H9 (cell line): Measurements from ENCODE around the gene CCDC198. TPM values are rescaled to one million over a fixed set of nuclear protein-coding genes. Genes with fewer than 3 reads are reported as not detected.

ENCODE experiments used
- DNase-seq: peaks from one replicate; pipeline ENCODE4 v3.0.0-alpha.2; 2017
- H2AFZ ChIP-seq: one replicate; pipeline ENCODE4 v1.6.1; 2013; ENCODE audit warnings: mild to moderate bottlenecking, low read length, control low read depth, moderate library complexity
- H2AK5ac ChIP-seq: 2 replicates; pipeline ENCODE4 v1.6.1; 2013; ENCODE audit warnings: low read length, control low read depth, mixed read lengths; ENCODE audit not compliant: insufficient read length
- H2BK120ac ChIP-seq: one replicate; pipeline ENCODE4 v1.6.1; 2013; ENCODE audit warnings: low read depth, mild to moderate bottlenecking, low read length, control low read depth, inconsistent platforms; ENCODE audit not compliant: poor library complexity, severe bottlenecking
- H2BK12ac ChIP-seq: 2 replicates; pipeline ENCODE4 v1.6.1; 2013; ENCODE audit warnings: low read length, control low read depth, mixed read lengths, low read depth; ENCODE audit not compliant: insufficient read length
- H2BK15ac ChIP-seq: 2 replicates; pipeline ENCODE4 v1.6.1; 2013; ENCODE audit warnings: low read depth, low read length, control low read depth
- H2BK20ac ChIP-seq: one replicate; pipeline ENCODE4 v1.6.1; 2013; ENCODE audit warnings: low read depth, mild to moderate bottlenecking, low read length, control low read depth, inconsistent platforms; ENCODE audit not compliant: poor library complexity, severe bottlenecking
- H2BK5ac ChIP-seq: 2 replicates; pipeline ENCODE4 v1.6.1; 2013; ENCODE audit warnings: low read length, control low read depth, mixed read lengths; ENCODE audit not compliant: insufficient read length
- H3K14ac ChIP-seq: 2 replicates; pipeline ENCODE4 v1.6.1; 2013; ENCODE audit warnings: low read length, control low read depth; ENCODE audit not compliant: insufficient read depth
- H3K18ac ChIP-seq: 2 replicates; pipeline ENCODE4 v1.6.1; 2013; ENCODE audit warnings: low read depth, mild to moderate bottlenecking, mixed read lengths, low read length, control low read depth; ENCODE audit not compliant: insufficient read length
- H3K23ac ChIP-seq: 2 replicates; pipeline ENCODE4 v1.6.1; 2013; ENCODE audit warnings: low read length, control low read depth, mixed read lengths, low read depth; ENCODE audit not compliant: insufficient read length
- H3K23me2 ChIP-seq: 2 replicates; pipeline ENCODE4 v1.6.1; 2013; ENCODE audit warnings: low read depth, mild to moderate bottlenecking, mixed read lengths, low read length, control low read depth; ENCODE audit not compliant: insufficient read length, poor library complexity, severe bottlenecking
- H3K27ac ChIP-seq: 2 replicates; pipeline ENCODE4 v1.5.1; 2013; ENCODE audit warnings: low read length, control low read depth, mixed read lengths, low read depth; ENCODE audit not compliant: insufficient read length
- H3K27me3 ChIP-seq: 2 replicates; pipeline ENCODE4 v1.6.1; 2013; ENCODE audit warnings: low read length, control low read depth, inconsistent platforms; ENCODE audit not compliant: insufficient read depth
- H3K4ac ChIP-seq: 2 replicates; pipeline ENCODE4 v1.6.1; 2013; ENCODE audit warnings: low read depth, mild to moderate bottlenecking, control low read depth, inconsistent platforms, low read length, moderate library complexity
- H3K4me1 ChIP-seq: 2 replicates; pipeline ENCODE4 v1.6.1; 2013; ENCODE audit warnings: low read length, control low read depth, inconsistent platforms; ENCODE audit not compliant: insufficient read depth
- H3K4me2 ChIP-seq: 2 replicates; pipeline ENCODE4 v1.6.1; 2013; ENCODE audit warnings: low read length, control low read depth, mixed read lengths; ENCODE audit not compliant: insufficient read length, insufficient read depth
- H3K56ac ChIP-seq: 2 replicates; pipeline ENCODE4 v1.6.1; 2013; ENCODE audit warnings: low read depth, mild to moderate bottlenecking, mixed read lengths, low read length, control low read depth; ENCODE audit not compliant: insufficient read length
- H3K79me1 ChIP-seq: 2 replicates; pipeline ENCODE4 v1.6.1; 2013; ENCODE audit warnings: low read depth, mild to moderate bottlenecking, moderate library complexity, low read length, control low read depth, inconsistent platforms; ENCODE audit not compliant: insufficient read depth, poor library complexity, severe bottlenecking
- H3K79me2 ChIP-seq: 2 replicates; pipeline ENCODE4 v1.6.1; 2013; ENCODE audit warnings: low read length, control low read depth, inconsistent platforms; ENCODE audit not compliant: insufficient read depth
- H3K9ac ChIP-seq: 2 replicates; pipeline ENCODE4 v1.6.1; 2013; ENCODE audit warnings: low read length, control low read depth, mixed read lengths; ENCODE audit not compliant: insufficient read length; ENCODE audit errors: extremely low read depth
- H3K9me3 ChIP-seq: one replicate; pipeline ENCODE4 v1.6.1; 2013; ENCODE audit warnings: low read depth, low read length, inconsistent platforms; ENCODE audit not compliant: control insufficient read depth
- H3T11ph ChIP-seq: one replicate; pipeline ENCODE4 v1.6.1; 2013; ENCODE audit warnings: mild to moderate bottlenecking, low read length, control low read depth, inconsistent platforms
- H4K20me1 ChIP-seq: one replicate; pipeline ENCODE4 v1.6.1; 2013; ENCODE audit not compliant: control insufficient read depth, insufficient read length, insufficient read depth
- H4K5ac ChIP-seq: 2 replicates; pipeline ENCODE4 v1.6.1; 2013; ENCODE audit warnings: low read depth, mild to moderate bottlenecking, mixed read lengths, low read length, control low read depth; ENCODE audit not compliant: insufficient read length
- H4K8ac ChIP-seq: replicated peaks from 2 replicates; pipeline ENCODE4 v1.6.1; 2013; ENCODE audit warnings: low read length, control low read depth, mixed read lengths, low read depth; ENCODE audit not compliant: insufficient read length
- H4K91ac ChIP-seq: 2 replicates; pipeline ENCODE4 v1.6.1; 2013; ENCODE audit warnings: low read depth, mild to moderate bottlenecking, moderate library complexity, mixed read lengths, low read length, control low read depth; ENCODE audit not compliant: insufficient read length
- H3K27ac Mint-ChIP-seq, 3 experiments: 2 replicates in 2 of 3; 3 replicates in 1 of 3; pipeline ENCODE4 v1.8.0; 2020 to 2021; ENCODE audit warnings: mixed read lengths in 3 of 3, mild to moderate bottlenecking in 1 of 3, moderate library complexity in 1 of 3
- H3K27me3 Mint-ChIP-seq: 2 replicates; pipeline ENCODE4 v1.8.0; 2021; ENCODE audit warnings: low read depth, mild to moderate bottlenecking, moderate library complexity, mixed read lengths
- H3K36me3 Mint-ChIP-seq, 3 experiments: 2 replicates in 2 of 3; 3 replicates in 1 of 3; pipeline ENCODE4 v1.8.0; 2020 to 2021; ENCODE audit warnings: low read depth in 3 of 3, mixed read lengths in 3 of 3; ENCODE audit not compliant: insufficient read depth in 1 of 3
- H3K4me1 Mint-ChIP-seq, 2 experiments: 2 replicates each; pipeline ENCODE4 v1.8.0; 2020; ENCODE audit warnings: mixed read lengths in 2 of 2
- H3K4me3 Mint-ChIP-seq, 2 experiments: 2 replicates in 1 of 2; 3 replicates in 1 of 2; pipeline ENCODE4 v1.8.0; 2020 to 2021; ENCODE audit warnings: mild to moderate bottlenecking in 2 of 2, mixed read lengths in 2 of 2, moderate library complexity in 1 of 2
- H3K9me3 Mint-ChIP-seq, 2 experiments: 2 replicates in 1 of 2; 3 replicates in 1 of 2; pipeline ENCODE4 v1.8.0; 2020; ENCODE audit warnings: mild to moderate bottlenecking in 2 of 2, mixed read lengths in 2 of 2, moderate library complexity in 1 of 2
- WGBS: extraction: QIAGEN DNeasy Blood & Tissue Kit; methylation state at CpG from one replicate; pipeline ENCODE4 v1.1.7; 2013; ENCODE audit warnings: missing lambda C conversion rate, low lambda C conversion rate, mixed read lengths; ENCODE audit not compliant: insufficient read length; ENCODE audit errors: extremely low coverage; 5-methylcytosine and 5-hydroxymethylcytosine counted together
- total RNA-seq: library from RNA; stranded (reverse); gene quantifications from 2 replicates; pipeline ENCODE4 v1.2.1, GENCODE V29; 2021
- TF ChIP-seq, protein P1 (sequence below): fragments of 200-600 bp; sonication (generic); conservative IDR thresholded peaks from 3 replicates; pipeline ENCODE4 v1.8.0; 2021; ENCODE audit warnings: antibody characterized with exemption, mild to moderate bottlenecking

The CCDC198 gene
- total RNA-seq, 1 experiment from 2014 or later: not detected

DNA sequence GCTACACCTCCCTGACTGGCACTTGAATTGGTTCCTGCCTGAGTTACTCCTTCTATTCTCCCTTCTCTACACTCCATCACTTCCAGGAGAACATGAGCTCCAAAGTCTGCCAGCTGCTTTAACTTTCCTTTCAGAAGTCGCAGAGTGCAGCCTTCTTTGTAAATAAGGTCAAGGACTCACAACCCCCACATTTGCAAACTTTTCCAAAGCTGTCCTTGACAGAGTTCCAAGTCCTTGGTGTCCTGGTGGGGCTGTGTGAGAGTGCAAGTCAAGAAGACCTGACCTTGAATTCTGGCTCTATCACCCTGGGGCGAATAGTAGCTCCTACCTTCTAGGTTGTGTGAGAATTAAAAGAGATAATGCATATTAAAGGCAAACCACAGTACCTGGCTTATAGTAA lies 15.6 kb downstream of the CCDC198 start:
- H2AK5ac ChIP-seq: no peak overlapping the region
- no peak overlapping the region for H4K8ac ChIP-seq
- Mint-ChIP-seq H3K4me1 (peaks cover 0 to 3% of the 10 kb centered on the region in 2 experiments; a peak in 1 of 4 replicates), H3K27me3 (peaks cover 1% of the 10 kb centered on the region; the same call in 1 of the 2 replicates), H3K9me3 (no peaks in the 10 kb centered on the region), H3K36me3 (no peaks in the 10 kb centered on the region), H3K27ac (no peak overlapping the region; a peak in 1 of 7 replicates), H3K4me3 (no peak overlapping the region)
- H4K91ac ChIP-seq: no peak overlapping the region
- no peaks in the 10 kb centered on the region for H3K79me2 ChIP-seq
- no peak overlapping the region for H2AFZ ChIP-seq
- no peak overlapping the region for H3K56ac ChIP-seq
- no CpG with 5 or more reads among the region's 2 CpGs for WGBS
- H3K18ac ChIP-seq: no peak overlapping the region
- no peak overlapping the region for H3K4me2 ChIP-seq
- H3K27ac ChIP-seq: no peak overlapping the region
- H2BK15ac ChIP-seq: no peak overlapping the region
- TF ChIP-seq, protein P1, sequence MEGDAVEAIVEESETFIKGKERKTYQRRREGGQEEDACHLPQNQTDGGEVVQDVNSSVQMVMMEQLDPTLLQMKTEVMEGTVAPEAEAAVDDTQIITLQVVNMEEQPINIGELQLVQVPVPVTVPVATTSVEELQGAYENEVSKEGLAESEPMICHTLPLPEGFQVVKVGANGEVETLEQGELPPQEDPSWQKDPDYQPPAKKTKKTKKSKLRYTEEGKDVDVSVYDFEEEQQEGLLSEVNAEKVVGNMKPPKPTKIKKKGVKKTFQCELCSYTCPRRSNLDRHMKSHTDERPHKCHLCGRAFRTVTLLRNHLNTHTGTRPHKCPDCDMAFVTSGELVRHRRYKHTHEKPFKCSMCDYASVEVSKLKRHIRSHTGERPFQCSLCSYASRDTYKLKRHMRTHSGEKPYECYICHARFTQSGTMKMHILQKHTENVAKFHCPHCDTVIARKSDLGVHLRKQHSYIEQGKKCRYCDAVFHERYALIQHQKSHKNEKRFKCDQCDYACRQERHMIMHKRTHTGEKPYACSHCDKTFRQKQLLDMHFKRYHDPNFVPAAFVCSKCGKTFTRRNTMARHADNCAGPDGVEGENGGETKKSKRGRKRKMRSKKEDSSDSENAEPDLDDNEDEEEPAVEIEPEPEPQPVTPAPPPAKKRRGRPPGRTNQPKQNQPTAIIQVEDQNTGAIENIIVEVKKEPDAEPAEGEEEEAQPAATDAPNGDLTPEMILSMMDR: no peak
- H3K4me1 ChIP-seq: no peaks in the 10 kb centered on the region; the same call in 1 of the 2 replicates
- no peak overlapping the region for H3T11ph ChIP-seq
- no peak overlapping the region for H2BK5ac ChIP-seq
- H3K14ac ChIP-seq: no peak overlapping the region
- H3K9me3 ChIP-seq: no peaks in the 10 kb centered on the region
- no peak overlapping the region for H2BK20ac ChIP-seq
- no peak overlapping the region for H4K5ac ChIP-seq
- no peaks in the 10 kb centered on the region for H4K20me1 ChIP-seq
- no peaks in the 10 kb centered on the region for H3K23me2 ChIP-seq
- no peak overlapping the region for H2BK12ac ChIP-seq
- H3K79me1 ChIP-seq: no peaks in the 10 kb centered on the region
- no peak for DNase-seq
- no peak overlapping the region for H3K23ac ChIP-seq
- no peak overlapping the region for H2BK120ac ChIP-seq
- H3K9ac ChIP-seq: no peak overlapping the region
- no peaks in the 10 kb centered on the region for H3K27me3 ChIP-seq
- H3K4ac ChIP-seq: no peak overlapping the region
